RWPE1 (cell line): ENCODE results near the gene SLC44A5.

Experiments used
- CTCF ChIA-PET: fragments of 350-600 bp; sonication (Branson Sonifier 250); formaldehyde crosslinking; extraction: SDS; loops from one replicate; lab custom pipeline; 2021; lab: Yijun Ruan, JAX
- POLR2A ChIA-PET: fragments of 400-600 bp; formaldehyde crosslinking; extraction: SDS; loops from one replicate; lab custom pipeline; 2020; ENCODE audit warnings: antibody characterized with exemption; ENCODE audit not compliant: low non-redundant PET; lab: Yijun Ruan, JAX
- DNase-seq: peaks from one replicate; pipeline ENCODE4 v3.0.0; 2012; ENCODE audit warnings: low spot score
- H3K27ac ChIP-seq: fragments of 450-650 bp; 2 replicates; pipeline ENCODE4 v1.5.1; 2017
- TF ChIP-seq, protein P1 (sequence below): fragments of 450-650 bp; conservative IDR thresholded peaks from 2 replicates; pipeline ENCODE4 v1.5.1; 2017; ENCODE audit warnings: low read depth, mild to moderate bottlenecking

The SLC44A5 gene

DNA sequence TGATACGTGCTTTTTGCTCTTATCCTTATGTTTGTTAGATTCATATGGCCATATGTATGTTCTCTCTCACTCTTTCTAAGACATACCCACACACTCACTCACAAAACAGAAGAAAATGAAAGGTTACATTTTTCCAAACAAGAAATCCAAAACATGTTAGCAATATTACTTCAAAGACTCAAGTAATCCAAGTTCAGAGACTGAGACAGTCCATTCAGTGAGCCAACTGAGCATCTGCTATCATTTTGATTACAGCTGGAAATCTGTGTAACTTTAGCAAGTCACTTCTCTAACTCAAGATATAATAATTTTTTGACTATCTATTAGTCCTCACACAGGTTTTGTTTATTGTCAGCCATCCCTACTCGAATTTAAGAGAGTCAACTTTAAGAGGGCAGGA, 257.9 kb downstream of the SLC44A5 start:
- DNase-seq: no peak
- ChIA-PET POLR2A (interaction anchor here (0.6 kb wide), 1 partner anchor 87 kb away, joined by 3 read pairs; no protein-coding TSS in a partner anchor), CTCF (no interaction called here)
- TF ChIP-seq, protein P1, sequence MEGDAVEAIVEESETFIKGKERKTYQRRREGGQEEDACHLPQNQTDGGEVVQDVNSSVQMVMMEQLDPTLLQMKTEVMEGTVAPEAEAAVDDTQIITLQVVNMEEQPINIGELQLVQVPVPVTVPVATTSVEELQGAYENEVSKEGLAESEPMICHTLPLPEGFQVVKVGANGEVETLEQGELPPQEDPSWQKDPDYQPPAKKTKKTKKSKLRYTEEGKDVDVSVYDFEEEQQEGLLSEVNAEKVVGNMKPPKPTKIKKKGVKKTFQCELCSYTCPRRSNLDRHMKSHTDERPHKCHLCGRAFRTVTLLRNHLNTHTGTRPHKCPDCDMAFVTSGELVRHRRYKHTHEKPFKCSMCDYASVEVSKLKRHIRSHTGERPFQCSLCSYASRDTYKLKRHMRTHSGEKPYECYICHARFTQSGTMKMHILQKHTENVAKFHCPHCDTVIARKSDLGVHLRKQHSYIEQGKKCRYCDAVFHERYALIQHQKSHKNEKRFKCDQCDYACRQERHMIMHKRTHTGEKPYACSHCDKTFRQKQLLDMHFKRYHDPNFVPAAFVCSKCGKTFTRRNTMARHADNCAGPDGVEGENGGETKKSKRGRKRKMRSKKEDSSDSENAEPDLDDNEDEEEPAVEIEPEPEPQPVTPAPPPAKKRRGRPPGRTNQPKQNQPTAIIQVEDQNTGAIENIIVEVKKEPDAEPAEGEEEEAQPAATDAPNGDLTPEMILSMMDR: no peak
- no peak overlapping the region for H3K27ac ChIP-seq

DNA sequence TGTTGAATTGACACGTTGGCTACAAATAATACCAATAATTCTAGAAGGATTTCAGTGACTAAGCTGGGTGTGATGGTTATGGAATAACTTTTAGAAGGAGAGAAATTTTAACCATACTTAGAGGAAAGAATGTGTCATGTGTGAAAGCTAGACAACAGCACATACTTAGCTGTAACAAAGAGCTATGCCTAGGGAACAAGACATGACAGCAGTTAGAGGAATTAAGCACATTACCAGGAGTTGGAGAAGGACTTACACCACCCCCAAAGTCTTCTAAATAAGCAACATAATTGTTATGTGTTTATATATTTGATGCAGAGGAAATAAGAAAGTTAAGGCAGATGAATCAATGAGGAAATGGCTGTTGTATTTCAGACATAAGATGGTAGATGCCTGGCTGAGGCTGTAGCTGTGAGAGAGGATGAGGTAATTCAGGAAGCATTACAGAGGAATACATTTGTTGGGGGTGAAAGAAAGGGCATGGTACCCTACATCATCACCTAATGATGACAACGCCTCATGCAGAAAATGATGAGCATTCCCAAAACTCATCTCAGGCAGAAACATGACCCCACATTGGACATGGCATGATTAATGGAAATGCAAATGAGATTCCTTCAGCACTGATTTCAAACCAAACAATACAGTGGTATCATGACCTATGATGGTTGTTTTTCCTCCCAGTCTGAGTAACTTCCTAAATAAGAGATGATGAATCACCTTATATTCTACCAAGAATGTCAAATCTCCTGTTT, 265.2 kb downstream of the SLC44A5 start:
- TF ChIP-seq, protein P1: no peak
- POLR2A ChIA-PET: no interaction called here
- CTCF ChIA-PET: no interaction called here

DNA sequence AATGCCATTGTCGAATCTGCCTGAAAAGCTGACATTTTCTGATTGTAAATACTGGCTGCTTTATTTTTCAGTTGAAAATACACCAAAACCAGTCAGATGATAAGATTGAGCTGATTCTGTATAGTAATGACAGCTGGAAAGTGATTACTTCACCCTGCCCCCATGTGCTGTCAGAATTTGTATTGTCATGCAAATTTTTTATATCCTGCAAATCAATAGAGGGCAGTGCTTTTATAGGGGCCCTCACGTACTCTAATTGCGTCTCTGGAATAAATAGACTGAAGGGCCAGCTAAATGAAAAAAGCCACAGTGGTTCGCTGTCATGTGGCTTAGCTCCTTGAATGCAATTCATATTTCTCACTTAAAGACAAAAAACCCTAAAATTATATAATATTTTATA, 268.1 kb downstream of the SLC44A5 start:
- ChIA-PET CTCF (interaction anchor here (0.6 kb wide), 2 partner anchors 229 to 1208 kb away, joined by 3 read pairs; no protein-coding TSS in a partner anchor), POLR2A (no interaction called here)
- H3K27ac ChIP-seq: no peak overlapping the region
- TF ChIP-seq, protein P1: no peak
- no peak for DNase-seq

More for the DNA sequence above, 265.2 kb downstream of the SLC44A5 start:
- peak; percentile 54 for DNase-seq
- H3K27ac ChIP-seq: no peak overlapping the region

DNA sequence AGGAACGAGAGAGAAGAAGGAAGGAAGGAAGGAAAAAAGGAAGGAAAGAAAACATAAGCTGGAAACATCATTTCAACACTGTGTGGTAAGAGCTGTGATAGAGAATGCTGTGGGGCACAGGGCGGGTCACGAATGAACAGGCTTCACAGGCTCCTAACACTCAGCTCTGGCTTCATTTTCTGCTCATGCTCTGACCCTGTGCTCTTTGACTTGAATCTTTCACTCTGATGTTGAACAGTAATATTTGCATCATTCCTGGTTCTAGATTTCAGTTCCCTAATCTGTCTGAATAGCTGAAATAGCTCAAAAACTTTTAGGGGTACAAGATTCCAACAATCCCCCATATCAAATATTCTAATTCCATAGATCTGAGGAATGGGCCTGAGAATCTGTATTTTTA, 269.4 kb downstream of the SLC44A5 start:
- TF ChIP-seq, protein P1: no peak
- H3K27ac ChIP-seq: no peak overlapping the region
- no peak for DNase-seq
- POLR2A ChIA-PET: no interaction called here
- CTCF ChIA-PET: no interaction called here

DNA sequence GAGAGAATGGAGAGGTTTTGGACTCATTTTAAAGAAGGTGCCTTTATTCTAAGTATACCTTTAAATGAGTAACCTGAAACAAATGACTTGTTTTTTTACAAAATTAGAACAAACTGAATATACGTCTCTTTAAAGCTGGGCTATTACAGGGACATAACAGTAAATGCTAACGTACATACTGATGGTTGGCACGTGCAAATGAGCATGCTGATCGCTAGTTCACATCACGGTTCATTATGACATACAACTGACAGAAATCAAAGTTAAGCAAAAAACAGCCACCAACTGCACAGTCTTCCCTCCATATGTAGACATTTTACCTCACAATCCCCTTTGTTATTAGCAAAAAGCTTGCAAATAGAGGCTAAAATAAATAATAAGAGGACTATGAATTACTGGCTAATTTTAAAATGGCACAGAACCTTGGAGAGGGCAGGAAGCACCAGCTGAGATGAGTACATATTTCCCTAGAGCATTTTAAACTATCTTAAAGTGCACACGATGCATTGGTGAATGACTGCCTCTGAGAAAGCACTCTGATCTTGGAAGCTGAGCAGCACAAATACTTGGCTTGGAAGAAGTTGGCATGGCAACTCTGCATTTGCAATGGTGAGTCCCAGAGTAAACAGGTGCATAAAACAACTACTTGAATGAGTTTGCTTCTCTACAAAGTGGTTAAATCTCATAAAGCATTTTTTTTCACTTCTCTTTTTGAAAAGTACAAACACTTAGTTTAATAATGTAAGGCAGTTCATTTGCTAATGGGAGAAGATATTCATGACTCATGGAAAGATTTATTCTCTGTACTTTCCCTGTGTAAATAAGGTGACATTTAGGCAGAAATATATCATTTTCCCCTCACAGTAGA, 272.1 kb downstream of the SLC44A5 start:
- ChIA-PET POLR2A (no interaction called here), CTCF (interaction anchor here (0.7 kb wide), 1 partner anchor 73 kb away, joined by 3 read pairs; no protein-coding TSS in a partner anchor)
- DNase-seq: no peak
- no peak overlapping the region for H3K27ac ChIP-seq
- TF ChIP-seq, protein P1: no peak

DNA sequence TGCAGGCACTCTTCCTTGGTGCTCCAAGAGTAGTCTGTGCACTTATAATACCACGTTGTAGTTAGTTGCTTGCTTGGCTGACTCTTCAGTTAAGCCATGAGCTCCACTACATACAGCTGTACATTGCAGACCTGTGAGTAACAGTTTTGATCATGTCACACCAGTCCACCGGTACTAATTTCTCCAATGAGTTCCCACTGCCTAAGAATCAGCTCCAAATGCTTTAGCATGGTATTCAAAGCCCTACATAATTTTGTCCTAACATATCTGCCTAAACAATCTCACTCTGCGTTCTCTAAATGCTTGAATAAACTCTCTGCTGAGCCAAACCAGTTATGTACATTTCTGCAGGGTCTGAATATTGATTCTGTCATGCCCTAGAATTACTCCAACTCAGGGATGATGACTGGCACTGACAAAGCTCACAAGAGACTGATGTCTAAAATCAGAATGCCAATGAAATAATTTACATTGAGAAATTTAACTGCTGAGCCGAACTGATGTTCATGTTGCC, 276.0 kb downstream of the SLC44A5 start:
- ChIA-PET CTCF (no interaction called here), POLR2A (no interaction called here)
- TF ChIP-seq, protein P1: no peak
- no peak for DNase-seq
- no peak overlapping the region for H3K27ac ChIP-seq
